ENCODE data around the gene ME1.

ME1 gene

GRCh38 chr6:83185096-83185495, 245.8 kb downstream of the ME1 start:
- no peak for DNase-seq

GRCh38 chr6:83183082-83183828, 247.6 kb downstream of the ME1 start:
- DNase-seq: no peak

- no peak for DNase-seq
Observed at GRCh38 chr6:83182114-83182513, 248.7 kb downstream of the ME1 start.

GRCh38 chr6:83180426-83180950, 250.4 kb downstream of the ME1 start:
- DNase-seq: no peak

- DNase-seq: no peak
Observed at GRCh38 chr6:83176246-83176645, 254.6 kb downstream of the ME1 start.

DNA sequence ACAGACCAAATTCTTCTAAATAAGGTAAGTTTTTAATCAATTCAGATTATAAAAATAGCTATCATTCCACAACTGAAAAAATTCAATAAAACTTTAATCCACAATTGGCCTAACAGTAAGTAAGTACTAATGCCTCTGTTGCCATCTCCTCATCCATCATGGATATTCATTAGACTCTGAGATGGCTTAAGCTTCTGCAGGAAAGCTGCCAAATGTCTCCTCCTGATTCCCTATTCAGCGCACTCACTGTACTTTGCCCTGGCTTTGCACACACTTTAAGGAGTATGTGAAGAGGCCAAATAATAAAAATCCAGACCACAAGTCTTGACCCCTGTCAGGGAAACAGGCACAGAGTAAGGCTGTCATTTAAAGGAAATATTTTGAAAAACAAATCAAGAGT, 261.3 kb downstream of the ME1 start:
- no peak for DNase-seq

DNA sequence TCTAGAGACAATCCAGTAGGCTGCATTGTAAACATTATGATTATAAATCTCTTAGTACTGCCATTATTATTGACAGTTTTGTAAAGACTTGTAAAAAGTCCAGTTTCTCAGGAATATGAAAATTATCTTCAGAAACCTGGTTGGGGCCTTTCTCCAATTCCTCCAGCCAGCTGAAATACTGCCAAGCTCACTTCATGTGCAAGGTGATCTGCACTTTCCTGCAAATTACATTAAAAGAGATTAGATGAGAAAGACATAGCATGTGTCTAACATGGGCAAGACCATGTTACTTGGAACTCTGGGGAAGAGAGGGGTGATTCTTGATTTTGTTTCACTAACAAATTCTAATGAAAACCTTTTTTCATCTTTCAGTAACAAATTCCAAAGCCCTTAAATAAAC, 261.7 kb downstream of the ME1 start:
- no peak for DNase-seq

GRCh38 chr6:83168556-83168955, 262.3 kb downstream of the ME1 start:
- DNase-seq: no peak

DNA sequence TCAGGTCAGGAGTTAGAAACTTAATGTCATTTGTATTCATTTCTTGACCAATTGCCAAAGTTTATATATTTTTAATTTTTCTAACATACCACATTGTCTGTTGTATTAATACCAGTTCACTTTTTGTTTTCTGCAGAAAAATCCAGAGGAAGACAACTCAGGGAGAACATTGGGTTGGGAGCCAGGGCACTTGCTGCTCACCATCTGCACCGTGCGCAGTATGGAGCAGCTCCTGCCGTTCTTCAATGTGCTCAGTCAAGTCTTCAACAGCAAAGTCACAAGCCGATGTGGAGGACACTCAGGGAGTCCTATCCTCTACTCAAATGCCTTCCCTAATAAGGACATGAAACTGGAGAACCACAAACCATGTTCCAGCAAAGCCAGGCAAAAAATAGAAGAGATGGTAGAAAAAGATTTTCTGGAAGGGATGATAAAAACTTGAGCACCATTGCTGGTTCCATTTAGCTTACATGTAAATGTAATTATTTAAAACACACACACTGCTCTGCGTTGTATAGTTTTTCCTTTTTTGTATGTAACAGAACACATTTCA, 263.0 kb downstream of the ME1 start:
- DNase-seq: no peak

Data from NCI-H1930 (cell line).